ENCODE measurements around the gene DMGDH. TPM values are rescaled to one million over a fixed set of nuclear protein-coding genes. Genes with fewer than 3 reads are reported as not detected.
"Not testable (repeated sequence)": the region's sequence is repeated elsewhere in the genome, so short reads cannot be mapped to it uniquely, and the experiment has no call there.

The DMGDH gene
- total RNA-seq, 1 donor from 2014 or later: 3.1 TPM

DNA sequence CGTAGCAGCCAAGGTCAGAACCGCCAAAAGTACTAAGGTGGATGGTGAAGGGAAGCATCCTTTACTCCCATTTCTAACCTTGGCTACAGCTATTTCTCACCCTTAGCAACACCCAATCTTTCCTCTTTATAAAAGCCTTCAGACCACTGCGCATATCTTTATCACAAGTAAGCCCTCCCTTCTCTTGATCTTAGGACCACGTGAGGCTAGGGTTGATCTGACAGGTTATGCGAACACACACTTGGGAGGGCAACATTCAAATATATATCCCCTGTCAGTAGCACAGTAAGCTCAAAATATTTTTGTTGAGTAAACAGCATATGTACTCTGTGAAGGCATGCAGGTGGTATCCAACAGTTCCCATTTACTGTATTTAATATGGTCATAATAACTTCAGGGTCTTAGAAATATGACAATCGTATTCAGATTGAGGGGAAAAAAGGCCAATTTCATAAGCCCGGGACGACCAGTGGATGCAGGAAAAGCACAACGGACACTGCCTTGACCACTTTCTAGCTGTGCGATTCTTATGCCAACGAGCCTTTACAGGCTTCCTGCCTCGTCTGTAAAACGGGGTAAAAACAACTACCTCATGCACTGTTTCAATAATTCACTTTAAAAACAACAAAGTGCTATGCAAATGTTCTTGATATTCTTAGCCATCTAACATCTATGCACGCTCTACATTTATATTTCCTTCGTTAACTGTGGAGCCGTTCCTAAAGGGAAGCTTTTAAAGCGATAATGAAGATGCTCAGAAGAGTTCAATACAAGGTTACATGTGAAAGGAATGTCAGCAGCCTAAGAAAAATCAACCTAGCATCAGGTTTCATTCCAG, 85.7 kb downstream of the DMGDH start:
- H3K4me3 ChIP-seq (ENCODE audit: low read length in 3 of 3): peak overlapping the region; percentile 79 to 86 (median 81)
- H3K4me1 ChIP-seq (ENCODE audit: control insufficient read depth in 3 of 3, insufficient read depth in 3 of 3, low read length in 3 of 3): peaks cover 6 to 17% (median 16%) of the 10 kb centered on the region in 3 donors
- no peaks in the 10 kb centered on the region for H3K9me3 ChIP-seq (ENCODE audit: control insufficient read depth in 3 of 3, low read length in 3 of 3)
- H3K27me3 ChIP-seq (ENCODE audit: control insufficient read depth in 3 of 3, insufficient read depth in 3 of 3, low read length in 3 of 3): no peaks in the 10 kb centered on the region
- peak overlapping the region; percentile 82 for H3K27ac ChIP-seq (ENCODE audit: low read depth, low read length)
- H3K9ac ChIP-seq (ENCODE audit: low read depth in 1 of 3, low read length in 3 of 3): peak overlapping the region; percentile 81 to 87 (median 82)
- H3K36me3 ChIP-seq (ENCODE audit: control insufficient read depth in 3 of 3, insufficient read depth in 3 of 3, low read length in 3 of 3): no peaks in the 10 kb centered on the region

DNA sequence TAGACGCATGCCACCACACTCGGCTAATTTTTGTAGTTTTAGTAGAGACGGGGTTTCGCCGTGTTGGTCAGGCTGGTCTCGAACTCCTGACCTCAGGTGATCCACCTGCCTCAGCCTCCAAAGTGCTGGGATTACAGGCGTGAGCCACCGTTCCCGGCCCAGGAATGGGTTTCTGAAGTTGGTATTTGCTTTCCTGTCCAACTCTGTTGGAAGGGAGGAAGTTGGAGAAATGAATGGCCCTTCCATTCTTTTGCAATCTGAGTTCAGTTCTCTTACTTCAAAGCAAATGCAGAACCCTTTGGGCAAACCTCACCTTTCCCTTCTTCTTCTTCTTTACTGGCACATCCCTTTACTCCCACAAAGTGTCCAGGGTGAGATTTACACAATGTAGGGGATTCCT, 86.3 kb downstream of the DMGDH start:
- not testable (repeated sequence) for H3K27ac ChIP-seq (ENCODE audit: low read depth, low read length)
- H3K4me1 ChIP-seq (ENCODE audit: control insufficient read depth in 3 of 3, insufficient read depth in 3 of 3, low read length in 3 of 3): peaks cover 6 to 17% (median 16%) of the 10 kb centered on the region in 3 donors

GRCh38 chr5:78979909-78980308, 89.6 kb downstream of the DMGDH start:
- H3K36me3 ChIP-seq (ENCODE audit: control insufficient read depth in 3 of 3, insufficient read depth in 3 of 3, low read length in 3 of 3): no peaks in the 10 kb centered on the region
- no peaks in the 10 kb centered on the region for H3K9me3 ChIP-seq (ENCODE audit: control insufficient read depth in 3 of 3, low read length in 3 of 3)
- no peaks in the 10 kb centered on the region for H3K27me3 ChIP-seq (ENCODE audit: control insufficient read depth in 3 of 3, insufficient read depth in 3 of 3, low read length in 3 of 3)
- H3K4me3 ChIP-seq (ENCODE audit: low read length in 3 of 3): no peak overlapping the region
- H3K27ac ChIP-seq (ENCODE audit: low read depth, low read length): no peak overlapping the region
- H3K4me1 ChIP-seq (ENCODE audit: control insufficient read depth in 3 of 3, insufficient read depth in 3 of 3, low read length in 3 of 3): peaks cover 0 to 13% (median 4%) of the 10 kb centered on the region in 3 donors
- H3K9ac ChIP-seq (ENCODE audit: low read depth in 1 of 3, low read length in 3 of 3): no peak overlapping the region

More for the DNA sequence above, 86.3 kb downstream of the DMGDH start:
- H3K9me3 ChIP-seq (ENCODE audit: control insufficient read depth in 3 of 3, low read length in 3 of 3); H3K36me3 ChIP-seq (ENCODE audit: control insufficient read depth in 3 of 3, insufficient read depth in 3 of 3, low read length in 3 of 3); H3K9ac ChIP-seq (ENCODE audit: low read depth in 1 of 3, low read length in 3 of 3); H3K27me3 ChIP-seq (ENCODE audit: control insufficient read depth in 3 of 3, insufficient read depth in 3 of 3, low read length in 3 of 3); H3K4me3 ChIP-seq (ENCODE audit: low read length in 3 of 3): not testable (repeated sequence)

- Histone ChIP-seq H3K9ac (ENCODE audit: low read depth in 1 of 3, low read length in 3 of 3) (no peak overlapping the region), H3K9me3 (ENCODE audit: control insufficient read depth in 3 of 3, low read length in 3 of 3) (no peaks in the 10 kb centered on the region), H3K27ac (ENCODE audit: low read depth, low read length) (no peak overlapping the region), H3K4me3 (ENCODE audit: low read length in 3 of 3) (no peak overlapping the region), H3K36me3 (ENCODE audit: control insufficient read depth in 3 of 3, insufficient read depth in 3 of 3, low read length in 3 of 3) (no peaks in the 10 kb centered on the region), H3K27me3 (ENCODE audit: control insufficient read depth in 3 of 3, insufficient read depth in 3 of 3, low read length in 3 of 3) (no peaks in the 10 kb centered on the region), H3K4me1 (ENCODE audit: control insufficient read depth in 3 of 3, insufficient read depth in 3 of 3, low read length in 3 of 3) (peaks cover 0 to 14% (median 6%) of the 10 kb centered on the region in 3 donors)
Observed at GRCh38 chr5:78979117-78979742, 90.2 kb downstream of the DMGDH start.

DNA sequence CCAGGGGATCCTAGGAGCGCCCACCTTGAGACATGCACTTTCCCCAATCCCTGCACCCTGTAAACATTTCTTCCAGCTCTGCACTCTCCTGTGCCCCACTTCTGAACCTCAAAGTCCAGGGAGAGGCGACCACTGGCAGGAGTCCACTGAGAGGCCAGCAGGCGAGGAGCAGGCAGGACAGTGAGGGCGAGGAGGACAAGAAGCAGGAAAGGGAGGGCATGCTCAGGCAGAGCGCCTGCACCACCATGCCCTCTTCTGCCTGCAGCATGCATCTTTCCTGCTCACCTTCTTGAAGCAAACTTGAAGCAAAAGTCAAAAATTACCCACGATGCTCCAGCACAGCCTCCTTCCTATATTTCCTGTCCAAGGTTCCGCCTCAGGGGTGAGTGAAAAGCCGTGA, 94.4 kb downstream of the DMGDH start:
- Histone ChIP-seq H3K4me1 (ENCODE audit: control insufficient read depth in 3 of 3, insufficient read depth in 3 of 3, low read length in 3 of 3) (peaks cover 14 to 26% (median 15%) of the 10 kb centered on the region in 3 donors), H3K36me3 (ENCODE audit: control insufficient read depth in 3 of 3, insufficient read depth in 3 of 3, low read length in 3 of 3) (no peaks in the 10 kb centered on the region), H3K4me3 (ENCODE audit: low read length in 3 of 3) (no peak overlapping the region), H3K9me3 (ENCODE audit: control insufficient read depth in 3 of 3, low read length in 3 of 3) (no peaks in the 10 kb centered on the region), H3K9ac (ENCODE audit: low read depth in 1 of 3, low read length in 3 of 3) (no peak overlapping the region), H3K27me3 (ENCODE audit: control insufficient read depth in 3 of 3, insufficient read depth in 3 of 3, low read length in 3 of 3) (no peaks in the 10 kb centered on the region), H3K27ac (ENCODE audit: low read depth, low read length) (no peak overlapping the region)

DNA sequence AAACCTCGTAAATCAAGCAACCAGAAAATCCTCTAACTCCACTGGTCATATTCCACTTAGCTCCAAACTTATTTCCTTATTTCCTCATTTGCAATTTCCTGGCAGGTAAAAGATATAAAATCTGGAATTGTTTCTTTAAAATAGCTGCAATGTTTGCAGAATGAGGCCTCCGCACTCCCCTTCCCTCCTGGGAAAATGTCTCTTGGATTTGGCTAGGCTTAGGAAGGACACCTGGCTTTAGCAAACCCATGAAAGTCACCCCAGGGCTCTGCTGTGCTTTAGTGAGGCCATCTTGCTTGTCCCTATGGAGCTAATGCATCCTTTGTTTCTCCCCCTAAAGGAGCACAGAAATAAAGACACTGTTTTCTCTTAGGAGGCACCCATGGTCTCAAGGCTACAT, 94.9 kb downstream of the DMGDH start:
- Histone ChIP-seq H3K27ac (ENCODE audit: low read depth, low read length) (no peak overlapping the region), H3K9me3 (ENCODE audit: control insufficient read depth in 3 of 3, low read length in 3 of 3) (no peaks in the 10 kb centered on the region), H3K27me3 (ENCODE audit: control insufficient read depth in 3 of 3, insufficient read depth in 3 of 3, low read length in 3 of 3) (no peaks in the 10 kb centered on the region), H3K36me3 (ENCODE audit: control insufficient read depth in 3 of 3, insufficient read depth in 3 of 3, low read length in 3 of 3) (no peaks in the 10 kb centered on the region), H3K9ac (ENCODE audit: low read depth in 1 of 3, low read length in 3 of 3) (no peak overlapping the region), H3K4me3 (ENCODE audit: low read length in 3 of 3) (no peak overlapping the region), H3K4me1 (ENCODE audit: control insufficient read depth in 3 of 3, insufficient read depth in 3 of 3, low read length in 3 of 3) (peaks cover 14 to 26% (median 15%) of the 10 kb centered on the region in 3 donors)

DNA sequence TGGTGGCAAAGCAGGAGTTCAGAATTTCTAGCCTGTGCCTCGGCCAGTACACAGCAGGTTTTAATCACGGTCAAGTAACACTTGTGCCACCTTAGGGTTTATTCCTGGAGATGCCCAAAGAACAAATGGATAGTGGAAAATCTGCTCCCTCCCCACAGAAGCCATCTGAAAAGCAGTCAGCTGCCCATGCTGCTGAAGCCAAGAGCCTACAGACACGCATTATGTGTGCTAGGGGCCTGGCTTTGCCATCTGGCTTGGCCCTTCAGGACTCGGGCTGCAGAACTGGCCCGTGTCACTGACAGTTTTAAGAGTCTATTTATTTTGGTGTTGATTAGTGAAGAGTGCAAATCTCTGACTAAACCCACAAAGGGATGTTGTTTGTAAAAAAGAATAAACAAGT, 95.5 kb downstream of the DMGDH start:
- Histone ChIP-seq H3K9me3 (ENCODE audit: control insufficient read depth in 3 of 3, low read length in 3 of 3) (no peaks in the 10 kb centered on the region), H3K4me3 (ENCODE audit: low read length in 3 of 3) (peak overlapping the region in 1 of 3 donors; percentile 35), H3K27ac (ENCODE audit: low read depth, low read length) (peak overlapping the region; percentile 42), H3K9ac (ENCODE audit: low read depth in 1 of 3, low read length in 3 of 3) (peak overlapping the region in 2 of 3 donors; percentile 2 to 60), H3K36me3 (ENCODE audit: control insufficient read depth in 3 of 3, insufficient read depth in 3 of 3, low read length in 3 of 3) (no peaks in the 10 kb centered on the region), H3K27me3 (ENCODE audit: control insufficient read depth in 3 of 3, insufficient read depth in 3 of 3, low read length in 3 of 3) (no peaks in the 10 kb centered on the region), H3K4me1 (ENCODE audit: control insufficient read depth in 3 of 3, insufficient read depth in 3 of 3, low read length in 3 of 3) (peaks cover 14 to 26% (median 15%) of the 10 kb centered on the region in 3 donors)

DNA sequence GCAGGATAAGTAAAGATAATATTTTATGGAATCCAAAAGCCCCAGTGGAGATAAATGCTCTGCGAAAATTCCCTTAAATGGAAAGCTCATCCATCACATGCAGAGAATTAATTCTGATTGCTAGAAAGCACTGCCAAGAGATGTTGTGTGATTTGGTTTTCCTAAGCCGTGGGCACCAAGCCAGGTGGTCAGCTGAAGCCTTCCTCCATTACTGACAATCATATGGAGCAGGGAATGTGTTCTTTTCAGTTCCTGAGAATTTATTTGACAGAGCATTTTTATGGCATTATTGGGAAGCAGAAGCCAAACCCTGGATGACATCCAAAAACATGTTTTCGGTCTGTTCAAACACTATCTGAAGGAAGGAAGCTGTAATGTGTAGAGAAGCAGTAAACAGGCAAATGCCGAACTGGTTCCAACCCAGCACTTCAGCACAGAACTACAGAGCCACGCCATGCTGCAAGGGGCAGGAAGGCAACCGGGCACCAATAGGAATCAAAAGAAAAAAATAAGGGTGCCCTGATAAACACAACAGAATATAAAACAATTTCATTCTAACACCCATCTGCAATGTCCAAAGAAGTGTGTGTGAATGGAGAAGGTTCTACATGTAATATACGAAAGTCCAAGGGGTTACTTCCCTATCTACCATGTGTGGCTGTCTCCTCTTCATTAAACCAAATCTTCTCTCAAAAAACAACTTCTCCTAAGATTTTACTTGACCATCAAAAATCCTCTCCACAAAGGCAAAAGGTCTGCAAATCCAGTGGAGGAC, 96.6 kb downstream of the DMGDH start:
- H3K4me3 ChIP-seq (ENCODE audit: low read length in 3 of 3): no peak overlapping the region
- no peaks in the 10 kb centered on the region for H3K36me3 ChIP-seq (ENCODE audit: control insufficient read depth in 3 of 3, insufficient read depth in 3 of 3, low read length in 3 of 3)
- H3K9me3 ChIP-seq (ENCODE audit: control insufficient read depth in 3 of 3, low read length in 3 of 3): no peaks in the 10 kb centered on the region
- H3K27ac ChIP-seq (ENCODE audit: low read depth, low read length): peak overlapping the region; percentile 42
- H3K27me3 ChIP-seq (ENCODE audit: control insufficient read depth in 3 of 3, insufficient read depth in 3 of 3, low read length in 3 of 3): no peaks in the 10 kb centered on the region
- no peak overlapping the region for H3K9ac ChIP-seq (ENCODE audit: low read depth in 1 of 3, low read length in 3 of 3)
- peaks cover 14 to 26% (median 15%) of the 10 kb centered on the region in 3 donors for H3K4me1 ChIP-seq (ENCODE audit: control insufficient read depth in 3 of 3, insufficient read depth in 3 of 3, low read length in 3 of 3)

- no peak overlapping the region for H3K27ac ChIP-seq (ENCODE audit: low read depth, low read length)
Observed at GRCh38 chr5:78971998-78972397, 97.5 kb downstream of the DMGDH start.

More at GRCh38 chr5:78971998-78972397, 97.5 kb downstream of the DMGDH start:
- H3K9ac ChIP-seq (ENCODE audit: low read depth in 1 of 3, low read length in 3 of 3): no peak overlapping the region
- no peaks in the 10 kb centered on the region for H3K9me3 ChIP-seq (ENCODE audit: control insufficient read depth in 3 of 3, low read length in 3 of 3)
- no peaks in the 10 kb centered on the region for H3K27me3 ChIP-seq (ENCODE audit: control insufficient read depth in 3 of 3, insufficient read depth in 3 of 3, low read length in 3 of 3)
- H3K36me3 ChIP-seq (ENCODE audit: control insufficient read depth in 3 of 3, insufficient read depth in 3 of 3, low read length in 3 of 3): no peaks in the 10 kb centered on the region
- no peak overlapping the region for H3K4me3 ChIP-seq (ENCODE audit: low read length in 3 of 3)
- peaks cover 14 to 26% (median 15%) of the 10 kb centered on the region in 3 donors for H3K4me1 ChIP-seq (ENCODE audit: control insufficient read depth in 3 of 3, insufficient read depth in 3 of 3, low read length in 3 of 3)
